Transverse colon (tissue), 4 donors: Measurements from ENCODE around the gene MTRF1L. TPM values are rescaled to one million over a fixed set of nuclear protein-coding genes. Genes with fewer than 3 reads are reported as not detected.

ENCODE experiments used
- DNase-seq: peaks from one replicate; pipeline ENCODE4 v3.0.0-alpha.2; 2019
- H3K27ac ChIP-seq, 4 donors: fragments of 200-600 bp; sonication (generic); 2 replicates each; pipeline ENCODE4 v1.5.1; 2016 to 2018; ENCODE audit warnings: inconsistent platforms in 4 of 4
- H3K27me3 ChIP-seq: fragments of 200-600 bp; sonication (generic); 2 replicates; pipeline ENCODE4 v1.5.1; 2017; ENCODE audit warnings: inconsistent platforms
- H3K36me3 ChIP-seq, 4 donors: fragments of 200-600 bp; sonication (generic); 2 replicates each; pipeline ENCODE4 v1.5.1; 2017 to 2019; ENCODE audit warnings: inconsistent platforms in 4 of 4
- H3K4me1 ChIP-seq, 4 donors: fragments of 200-600 bp; sonication (generic); 2 replicates each; pipeline ENCODE4 v1.5.1; 2017 to 2020; ENCODE audit warnings: inconsistent platforms in 4 of 4
- H3K4me3 ChIP-seq, 4 donors: fragments of 200-600 bp; sonication (generic); 1 replicate in 1 of 4; 2 replicates in 3 of 4; pipeline versions ENCODE4 v1.5.1 to v1.6.1; 2017 to 2019; ENCODE audit warnings: inconsistent platforms in 4 of 4
- H3K9me3 ChIP-seq, 2 donors: fragments of 200-600 bp; sonication (generic); 2 replicates each; pipeline ENCODE4 v1.5.1; 2017 to 2019; ENCODE audit warnings: inconsistent platforms in 2 of 2
- CTCF ChIP-seq, 5 experiments: fragments of 200-600 bp in 3 of 5; fragments of 450-650 bp in 2 of 5; sonication (generic) in 3 of 5; IDR thresholded peaks; 1 replicate in 2 of 5; 2 replicates in 3 of 5; pipeline ENCODE4 v1.5.1; 2016 to 2017; ENCODE audit warnings: antibody characterized with exemption in 5 of 5, inconsistent platforms in 3 of 5, mild to moderate bottlenecking in 2 of 5, moderate library complexity in 1 of 5
- EP300 ChIP-seq: sonication (generic); formaldehyde crosslinking; IDR thresholded peaks from one replicate; pipeline ENCODE4 v1.6.1; 2017; ENCODE audit warnings: antibody characterized with exemption, low read depth
- POLR2A ChIP-seq: fragments of 450-650 bp; IDR thresholded peaks from one replicate; pipeline ENCODE4 v1.6.1; 2016; ENCODE audit warnings: antibody characterized with exemption, mild to moderate bottlenecking, moderate library complexity
- POLR2AphosphoS5 ChIP-seq, 3 donors: sonication (generic); formaldehyde crosslinking; IDR thresholded peaks; one replicate each; pipeline ENCODE4 v1.6.1; 2016; ENCODE audit warnings: antibody characterized with exemption in 3 of 3
- WGBS, 2 donors: methylation state at CpG; one replicate each; pipeline ENCODE4 v1.1.5; 2018; ENCODE audit warnings: low coverage in 1 of 2; 5-methylcytosine and 5-hydroxymethylcytosine counted together
- in situ Hi-C, 4 donors: fragments of 200-750 bp; cut with MboI; loops; one replicate each; pipeline versions ENCODE4 v1.15.0 to v1.15.1; 2017; ENCODE audit warnings: low sequenced_read_pairs in 3 of 4, low pct_ligation_motif_present in 1 of 4, low pct_unique_long_range_greater_than_20kb in 1 of 4
- intact Hi-C: fragments of 100-400 bp; cut with DNase I; formaldehyde crosslinking; loops from one replicate; pipeline ENCODE4 v1.15.1; 2023; ENCODE audit warnings: low total_unique reads
- small RNA-seq, 4 donors: library from RNA; depleted of rRNA; stranded (forward); fragments of <200 nt; gene quantifications; one replicate each; pipeline ENCODE3, GENCODE V24; 2016
- total RNA-seq, 4 donors: library from RNA; depleted of rRNA; stranded (reverse); fragments of >200 nt; gene quantifications; one replicate each; pipeline ENCODE4 v1.1.0, GENCODE V29; 2016

The MTRF1L gene
- total RNA-seq, 4 donors from 2014 or later: 3.6 to 17.1 (median 15.9) TPM

GRCh38 chr6:152943260-152943897, 59.1 kb downstream of the MTRF1L start:
- Histone ChIP-seq H3K9me3 (no peaks in the 10 kb centered on the region), H3K27me3 (no peaks in the 10 kb centered on the region), H3K4me3 (no peak overlapping the region), H3K36me3 (no peaks in the 10 kb centered on the region), H3K27ac (no peak overlapping the region), H3K4me1 (peaks cover 0 to 4% (median 0%) of the 10 kb centered on the region in 4 donors)
- intact Hi-C loops: no loop called here
- WGBS, 2 donors: 84 to 92% methylated on average over 2 of the region's 2 CpGs
- in situ Hi-C loops: no loop called here
- no peak for TF ChIP-seq EP300
- no peak for TF ChIP-seq POLR2A
- no peak for TF ChIP-seq POLR2AphosphoS5 (IDR thresholded peaks at IDR 0.05)
- TF ChIP-seq CTCF (IDR thresholded peaks at IDR 0.05): no peak
- no peak for DNase-seq

- Histone ChIP-seq H3K4me3 (no peak overlapping the region), H3K4me1 (no peaks in the 10 kb centered on the region), H3K27me3 (no peaks in the 10 kb centered on the region), H3K36me3 (no peaks in the 10 kb centered on the region), H3K27ac (no peak overlapping the region), H3K9me3 (no peaks in the 10 kb centered on the region)
- no peak for DNase-seq
- intact Hi-C loops: no loop called here
- in situ Hi-C loops: no loop called here
- TF ChIP-seq POLR2A (no peak), EP300 (no peak)
- whole genome bisulfite sequencing, 2 donors: 44 to 52% methylated on average over 1 of the region's 1 CpG
Observed at GRCh38 chr6:152942319-152942869, 60.1 kb downstream of the MTRF1L start.

DNA sequence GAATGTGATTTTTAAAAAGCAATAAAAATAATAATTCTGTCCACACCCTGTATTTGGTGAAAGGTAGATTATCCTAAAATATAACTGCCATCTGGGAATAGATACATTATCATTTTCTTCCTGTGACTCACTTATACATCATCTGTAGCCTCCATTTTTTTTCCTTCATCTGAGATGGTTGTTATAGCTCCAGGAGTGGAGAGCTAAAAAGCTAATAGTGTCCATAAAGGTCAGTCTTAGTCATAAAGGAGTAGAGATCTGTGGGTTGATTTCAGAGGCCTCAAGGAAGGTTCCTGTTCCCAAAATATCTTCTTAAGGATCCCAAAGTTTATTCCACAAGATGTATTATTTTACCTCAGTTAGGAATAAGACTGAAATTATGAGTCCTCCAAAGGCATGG, 60.8 kb downstream of the MTRF1L start:
- no peak for DNase-seq
- H3K9me3 ChIP-seq: no peaks in the 10 kb centered on the region
- H3K27me3 ChIP-seq: no peaks in the 10 kb centered on the region
- no peaks in the 10 kb centered on the region for H3K36me3 ChIP-seq
- TF ChIP-seq EP300 (no peak), POLR2AphosphoS5 (IDR thresholded peaks at IDR 0.05) (no peak), CTCF (IDR thresholded peaks at IDR 0.05) (no peak), POLR2A (no peak)
- no peak overlapping the region for H3K27ac ChIP-seq
- H3K4me1 ChIP-seq: no peaks in the 10 kb centered on the region
- H3K4me3 ChIP-seq: no peak overlapping the region
- in situ Hi-C loops (no loop called here), intact Hi-C loops (no loop called here)

Small RNA genes lying within 50 kb of the gene (small RNA-seq; reads per million reads assigned to genes)
- 0 reads per million in 4 donors for gene AL080276.1

Other genes starting within 250 kb of the MTRF1L start
- 1 to 10 TPM; 1.5 to 3.2 (median 2.5) TPM for gene FBXO5, start 19.7 kb downstream of the MTRF1L start, total RNA-seq
- under 1 TPM in 2 of 4 donors, not detected in 2; 0.55 to 0.79 TPM for gene RGS17, start 128.6 kb upstream of the MTRF1L start, total RNA-seq